NT2/D1 (cell line): ENCODE results near the gene SALL3.

ENCODE experiments used
- YY1 ChIP-seq: IDR thresholded peaks from 2 replicates; pipeline ENCODE4 v1.6.1; 2011; ENCODE audit not compliant: insufficient read length, insufficient read depth
- ZNF274 ChIP-seq: IDR thresholded peaks from 2 replicates; pipeline ENCODE4 v1.6.1; 2011; ENCODE audit warnings: mild to moderate bottlenecking, low read depth, low read length

- TF ChIP-seq YY1: no peak
- no peak for TF ChIP-seq ZNF274
Observed at GRCh38 chr18:78960709-78961108, 18.9 kb upstream of the SALL3 start.
